ENCODE data around the gene MEPE. TPM values are rescaled to one million over a fixed set of nuclear protein-coding genes. Genes with fewer than 3 reads are reported as not detected.

MEPE gene
- total and polyA plus RNA-seq, 10 of the 15 experiments (the other 5 are each of a cell fraction or from before 2014, with no cell fraction given), result not detected

GRCh38 chr4:87799301-87800113, 33.3 kb upstream of the MEPE start, which contains the start of gene IBSP:
IBSP (plus strand) TSS chr4:87799554; CDS start chr4:87802362, 2,808 bp downstream.
- intact Hi-C loops (cut with micrococcal nuclease; ENCODE audit: unreplicated experiment), result no loop called here
- Histone ChIP-seq H3K4me2 (ENCODE audit: control insufficient read depth, insufficient read depth) (no peak within 1 kb of the TSS), H3K4me1 (ENCODE audit: control insufficient read depth, insufficient read depth, low read length) (no peaks in the 10 kb centered on the region), H2AFZ (ENCODE audit: control insufficient read depth, low read depth, low read length) (no peak within 1 kb of the TSS), H3K36me3 (ENCODE audit: control insufficient read depth in 2 of 2, insufficient read depth in 2 of 2, low read length in 1 of 2) (no peaks in the 10 kb centered on the region), H3K4me3 (no peak within 1 kb of the TSS), H3K27ac (ENCODE audit: control insufficient read depth, insufficient read depth) (no peak within 1 kb of the TSS), H3K9ac (ENCODE audit: control insufficient read depth, insufficient read depth, low read length) (no peak within 1 kb of the TSS), H3K27me3 (replicated peaks in 1 of 2; ENCODE audit: control insufficient read depth in 2 of 2, insufficient read depth in 2 of 2, low read length in 1 of 2) (no peaks in the 10 kb centered on the region), H4K20me1 (ENCODE audit: control insufficient read depth, insufficient read depth) (no peaks in the 10 kb centered on the region), H3K79me2 (ENCODE audit: control insufficient read depth, insufficient read depth, low read length) (no peaks in the 10 kb centered on the region), H3K9me3 (replicated peaks; ENCODE audit: control insufficient read depth, insufficient read depth, low read length) (no peaks in the 10 kb centered on the region)
- WGBS (ENCODE audit: insufficient coverage, insufficient replicate concordance, low lambda C conversion rate, missing lambda C conversion rate), result 3% methylated on average over 4 of the region's 4 CpGs
- in situ Hi-C loops (cut with MboI), result no loop called here
- FAIRE-seq (no peak), ATAC-seq (no peak), DNase-seq (ENCODE audit: low read depth, low spot score) (no peak)
- ChIA-PET CTCF (interaction anchor here (0.5 kb wide), 1 partner anchor 131 kb away, joined by 3 read pairs; no protein-coding TSS in a partner anchor), POLR2A (no interaction called here), SMC1A (ENCODE audit: uncharacterized antibody, unreplicated experiment) (interaction anchor here (1.2 kb wide), 1 partner anchor 9 kb away, joined by 3 read pairs; no protein-coding TSS in a partner anchor), RAD21 (ENCODE audit: unreplicated experiment) (no interaction called here)
- BruUV-seq (replicated peaks), result no TSS peak
- no peak for TF ChIP-seq STAT1 (conservative IDR thresholded peaks at IDR 0.05)
- TF ChIP-seq BCLAF1 (IDR thresholded peaks at IDR 0.05), result no peak

- H3K4me1 ChIP-seq (ENCODE audit: control insufficient read depth, insufficient read depth, low read length), result no peaks in the 10 kb centered on the region
- intact Hi-C loops (cut with micrococcal nuclease; ENCODE audit: unreplicated experiment), result no loop called here
- DNase-seq (ENCODE audit: low read depth, low spot score), result no peak
- no TSS peak for BruUV-seq (replicated peaks)
- no peaks in the 10 kb centered on the region for H3K27me3 ChIP-seq (replicated peaks in 1 of 2; ENCODE audit: control insufficient read depth in 2 of 2, insufficient read depth in 2 of 2, low read length in 1 of 2)
- H3K36me3 ChIP-seq (ENCODE audit: control insufficient read depth in 2 of 2, insufficient read depth in 2 of 2, low read length in 1 of 2), result no peaks in the 10 kb centered on the region
- no peak overlapping the region for H2AFZ ChIP-seq (ENCODE audit: control insufficient read depth, low read depth, low read length)
- no peak overlapping the region for H3K9ac ChIP-seq (ENCODE audit: control insufficient read depth, insufficient read depth, low read length)
- ChIA-PET POLR2A (no interaction called here), CTCF (no interaction called here), SMC1A (ENCODE audit: uncharacterized antibody, unreplicated experiment) (no interaction called here), RAD21 (ENCODE audit: unreplicated experiment) (no interaction called here)
- H3K79me2 ChIP-seq (ENCODE audit: control insufficient read depth, insufficient read depth, low read length), result no peaks in the 10 kb centered on the region
- H3K9me3 ChIP-seq (replicated peaks; ENCODE audit: control insufficient read depth, insufficient read depth, low read length), result no peaks in the 10 kb centered on the region
- H3K4me3 ChIP-seq, result no peak overlapping the region
- no peak overlapping the region for H3K4me2 ChIP-seq (ENCODE audit: control insufficient read depth, insufficient read depth)
- no peak overlapping the region for H3K27ac ChIP-seq (ENCODE audit: control insufficient read depth, insufficient read depth)
- ATAC-seq, result no peak
- in situ Hi-C loops (cut with MboI), result no loop called here
- FAIRE-seq, result no peak
- H4K20me1 ChIP-seq (ENCODE audit: control insufficient read depth, insufficient read depth), result no peaks in the 10 kb centered on the region
- TF ChIP-seq BMI1 (IDR thresholded peaks at IDR 0.05; ENCODE audit: borderline replicate concordance) (no peak), CBX5 (IDR thresholded peaks at IDR 0.05; ENCODE audit: low read depth) (no peak), TBL1XR1 (IDR thresholded peaks at IDR 0.05; ENCODE audit: low read depth, low read length) (no peak), HDAC2 (IDR thresholded peaks at IDR 0.05) (no peak), SP1 (IDR thresholded peaks at IDR 0.05; ENCODE audit: low read depth, low read length) (no peak), WRNIP1 (IDR thresholded peaks at IDR 0.05; ENCODE audit: borderline replicate concordance, low read depth, low read length) (no peak), IRF5 (IDR thresholded peaks at IDR 0.05; ENCODE audit: borderline replicate concordance) (no peak), ZNF622 (IDR thresholded peaks at IDR 0.05) (no peak), STAT1 (conservative IDR thresholded peaks at IDR 0.05) (no peak), JUND (IDR thresholded peaks at IDR 0.05; ENCODE audit: low read depth, low read length) (no peak), NFYB (IDR thresholded peaks at IDR 0.05; ENCODE audit: insufficient read depth, low read depth, low read length) (no peak)
Observed at GRCh38 chr4:87802858-87803257, 29.9 kb upstream of the MEPE start.
